HG02970 (cell line): Measurements from ENCODE around the gene ECEL1.

ENCODE experiments used
- ATAC-seq: cut with Tn5 transposase; IDR thresholded peaks from one replicate; pipeline ENCODE4 v1.9.1; 2021; ENCODE audit warnings: mild to moderate bottlenecking, moderate library complexity, moderate number of reproducible peaks; ENCODE audit not compliant: unreplicated experiment, low FRiP score

Gene ECEL1

DNA sequence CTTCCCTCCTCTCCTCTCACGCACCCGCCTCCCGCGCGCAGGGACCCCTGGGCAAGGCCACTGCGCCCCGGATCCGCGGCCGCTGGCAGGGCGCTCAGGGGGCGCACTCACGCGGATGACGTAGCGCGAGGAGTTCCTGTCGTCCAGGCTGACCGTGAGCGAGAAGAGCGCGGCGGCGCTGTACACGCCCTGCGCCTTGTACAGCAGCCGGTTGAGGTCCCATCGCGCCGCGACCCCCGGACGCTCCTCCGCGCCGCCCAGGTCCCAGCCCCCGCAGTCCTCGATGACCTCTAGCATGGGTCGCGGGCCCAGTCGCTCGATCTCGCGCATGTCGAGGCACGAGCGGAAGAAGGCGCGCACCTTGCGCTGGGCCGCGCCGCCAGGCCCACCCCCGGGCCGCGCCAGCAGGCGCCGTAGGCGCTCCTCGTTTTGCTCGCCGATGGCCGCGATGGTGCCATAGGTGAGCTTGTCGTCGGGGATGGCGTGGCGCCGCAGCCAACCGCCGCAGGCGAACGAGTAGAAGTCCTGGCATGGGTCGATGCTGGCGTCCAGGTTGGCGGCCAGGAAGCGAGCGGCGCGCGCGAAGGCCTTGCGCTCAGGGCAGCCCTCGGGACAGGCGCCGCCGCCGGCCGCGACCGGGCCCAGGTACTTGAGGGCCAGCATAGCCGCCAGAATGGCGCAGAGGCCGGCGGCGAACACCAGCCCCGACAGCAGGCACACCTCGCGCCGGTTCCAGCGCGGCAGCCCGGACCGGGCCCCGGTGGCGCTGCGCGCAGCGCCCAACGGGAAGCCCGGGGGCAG lies 1.7 kb downstream of the ECEL1 start:
- ATAC-seq = no peak

DNA sequence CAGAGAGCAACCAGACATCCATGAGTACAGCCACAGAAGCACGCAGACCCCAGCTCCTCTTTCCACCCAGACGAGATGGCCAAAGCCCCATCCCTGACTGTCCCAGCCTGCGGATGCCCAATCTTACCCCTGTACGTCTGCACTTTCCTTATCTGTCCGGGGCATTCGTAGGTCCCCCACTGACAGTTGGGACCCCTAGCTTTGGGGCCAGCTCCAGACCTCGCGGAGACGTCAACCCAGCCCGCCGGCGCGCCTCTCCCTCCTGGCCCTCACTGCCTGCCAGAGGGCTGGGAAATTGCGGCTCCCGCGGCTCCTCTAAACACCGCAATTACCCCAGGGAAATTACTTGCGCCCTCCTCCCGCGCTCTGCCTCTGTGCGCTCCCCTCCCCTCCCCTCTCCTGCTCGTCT lies 2.3 kb downstream of the ECEL1 start:
- ATAC-seq = no peak

DNA sequence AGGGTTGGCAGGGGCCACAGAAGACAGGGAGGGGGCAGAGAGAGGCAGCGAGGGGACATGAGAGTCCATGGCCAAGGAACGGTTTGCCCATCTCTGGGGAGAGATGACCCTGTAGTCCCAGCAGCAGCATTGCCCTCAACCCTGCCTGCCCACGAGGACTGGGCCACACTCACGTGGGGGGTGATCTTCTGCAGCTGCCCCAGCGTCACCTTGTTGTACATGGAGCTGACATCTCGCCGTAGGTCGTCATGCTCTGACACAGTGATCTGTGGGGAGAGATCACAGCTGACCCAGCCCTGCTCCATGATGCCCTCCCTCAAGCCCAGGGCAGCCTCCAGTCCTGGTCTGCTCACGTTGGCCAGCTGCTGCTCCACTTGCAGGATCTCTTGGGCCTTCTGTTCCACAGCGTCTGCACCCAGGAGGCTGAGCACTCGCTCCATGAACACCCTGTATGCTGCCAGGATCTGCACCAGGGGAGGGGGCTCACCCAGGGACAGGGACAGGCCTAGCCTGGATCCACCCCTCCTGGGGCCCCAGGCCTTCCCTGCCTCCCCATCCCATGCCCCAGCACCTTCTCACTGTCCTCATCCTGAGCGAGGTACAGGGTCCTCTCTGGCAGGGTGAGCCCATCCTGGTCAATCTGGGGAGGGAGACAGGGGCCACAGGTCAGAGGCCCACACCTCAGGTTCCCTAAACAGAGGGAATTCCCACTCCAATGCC lies 2.8 kb downstream of the ECEL1 start:
- no peak for ATAC-seq

- ATAC-seq = no peak
Observed at GRCh38 chr2:232483923-232484627, 3.6 kb downstream of the ECEL1 start.

DNA sequence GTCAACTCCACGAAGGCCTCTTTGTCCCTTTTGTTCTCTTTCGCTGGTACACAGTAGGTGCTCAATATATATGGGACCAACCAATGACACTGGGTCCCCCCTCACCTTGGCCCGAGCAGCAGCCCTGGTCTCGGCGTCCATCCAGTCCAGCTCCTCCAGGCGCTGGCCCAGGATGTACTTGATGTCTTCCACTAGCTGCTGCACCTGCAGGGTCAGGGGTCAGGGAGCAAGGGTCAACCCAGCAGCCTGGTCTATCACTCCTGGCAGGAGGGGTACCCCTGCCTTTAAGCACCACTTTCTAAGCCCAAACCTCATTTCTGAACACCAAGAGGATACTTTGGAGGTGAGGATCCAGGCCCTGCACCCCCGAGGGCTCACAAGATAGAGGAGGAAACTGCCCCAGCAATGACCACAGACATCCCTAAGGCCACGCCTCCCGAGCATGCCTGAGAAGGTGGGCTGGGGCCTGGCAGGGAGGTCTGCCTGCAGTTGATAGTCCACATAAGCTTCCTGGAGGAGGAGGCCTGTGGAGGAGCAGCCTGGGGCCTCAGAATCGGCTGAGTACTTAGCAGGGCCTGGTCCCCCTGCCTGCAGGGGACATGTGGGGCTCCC lies 4.2 kb downstream of the ECEL1 start:
- ATAC-seq = no peak

DNA sequence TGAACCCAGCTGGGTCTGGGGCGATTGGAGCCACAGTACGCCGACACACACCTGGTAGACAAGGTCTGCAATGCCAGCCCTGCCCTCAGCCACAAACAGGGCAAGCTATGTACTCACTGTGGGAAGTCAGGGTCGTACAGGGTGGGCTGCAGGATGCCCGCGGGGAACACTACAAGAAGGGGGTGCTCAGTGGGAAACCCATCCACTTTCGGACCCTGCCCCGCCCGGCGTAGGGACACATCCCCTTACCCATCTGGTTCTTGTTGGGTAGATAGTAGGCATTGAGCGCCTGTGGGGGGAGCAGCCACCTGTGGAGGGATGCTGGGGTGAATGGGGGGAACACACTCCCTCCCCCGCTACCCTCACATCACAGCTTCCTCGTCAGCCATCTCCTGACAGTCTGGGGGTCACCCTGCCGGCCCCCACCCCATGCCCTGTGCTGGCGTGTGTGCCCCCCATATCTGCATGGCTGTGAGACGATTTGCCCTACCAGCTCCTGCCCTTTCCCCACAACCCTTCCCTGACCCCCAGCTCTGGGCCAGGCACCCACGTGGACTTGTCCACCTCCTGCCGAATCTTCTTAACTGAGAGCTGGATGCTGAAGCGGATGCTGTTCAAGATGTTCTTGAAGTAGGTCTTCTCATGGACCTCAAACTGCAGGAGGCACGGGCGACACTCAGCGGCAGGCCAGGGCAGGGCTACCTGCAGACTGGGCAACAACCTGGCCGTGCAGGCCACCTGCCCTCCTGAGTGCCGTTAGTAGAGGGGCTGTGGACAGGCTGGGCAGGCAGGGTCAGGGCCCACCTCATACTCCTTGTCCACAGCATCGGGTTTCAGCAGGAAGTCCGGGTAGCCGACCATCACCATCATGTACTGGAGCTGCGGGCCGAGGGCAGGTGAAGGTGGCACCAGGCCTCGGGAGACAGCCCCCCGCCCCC lies 5.1 kb downstream of the ECEL1 start:
- ATAC-seq = no peak

DNA sequence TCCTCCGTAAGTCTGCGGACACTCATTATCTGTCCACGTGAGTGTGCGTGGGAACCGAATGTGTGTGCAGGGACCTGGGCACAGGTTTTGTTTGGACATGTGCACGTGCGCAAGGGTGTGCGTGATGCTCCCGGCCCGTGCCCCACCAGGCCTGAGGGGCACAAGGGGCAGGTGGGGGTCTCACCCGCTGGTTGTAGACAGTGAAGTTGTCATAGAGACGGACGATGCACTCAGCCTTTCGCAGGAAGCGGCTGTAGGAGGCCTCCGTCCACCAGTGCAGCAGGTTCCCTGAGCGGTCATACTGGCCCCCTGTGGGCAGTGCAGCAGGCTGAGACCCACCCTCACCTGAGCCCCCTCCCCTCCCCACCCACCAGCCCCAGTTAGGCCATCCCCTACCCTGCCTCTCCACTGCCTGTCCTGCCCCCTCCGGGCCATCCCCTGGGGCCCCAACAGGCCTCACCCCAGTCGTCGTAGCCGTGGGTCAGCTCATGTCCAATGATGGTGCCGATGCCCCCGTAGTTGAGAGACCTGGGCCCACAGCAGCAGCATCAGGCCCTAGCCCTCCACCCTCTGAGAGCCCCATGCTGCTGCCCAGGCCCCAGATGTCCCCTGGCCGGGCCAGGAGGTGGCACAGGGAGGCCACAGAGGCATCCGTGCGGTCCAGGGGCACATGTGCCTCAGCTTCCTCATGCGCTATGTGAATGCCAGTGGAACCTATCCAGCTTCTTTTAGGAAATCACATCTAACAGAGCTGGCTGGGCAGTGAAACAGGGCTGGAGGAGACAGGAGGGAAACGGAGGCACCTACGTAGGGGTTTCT lies 6.1 kb downstream of the ECEL1 start:
- no peak for ATAC-seq

GRCh38 chr2:232480201-232481190 lies 7.1 kb downstream of the ECEL1 start:
- no peak for ATAC-seq

GRCh38 chr2:232479341-232480200 lies 8.1 kb downstream of the ECEL1 start:
- ATAC-seq = no peak

DNA sequence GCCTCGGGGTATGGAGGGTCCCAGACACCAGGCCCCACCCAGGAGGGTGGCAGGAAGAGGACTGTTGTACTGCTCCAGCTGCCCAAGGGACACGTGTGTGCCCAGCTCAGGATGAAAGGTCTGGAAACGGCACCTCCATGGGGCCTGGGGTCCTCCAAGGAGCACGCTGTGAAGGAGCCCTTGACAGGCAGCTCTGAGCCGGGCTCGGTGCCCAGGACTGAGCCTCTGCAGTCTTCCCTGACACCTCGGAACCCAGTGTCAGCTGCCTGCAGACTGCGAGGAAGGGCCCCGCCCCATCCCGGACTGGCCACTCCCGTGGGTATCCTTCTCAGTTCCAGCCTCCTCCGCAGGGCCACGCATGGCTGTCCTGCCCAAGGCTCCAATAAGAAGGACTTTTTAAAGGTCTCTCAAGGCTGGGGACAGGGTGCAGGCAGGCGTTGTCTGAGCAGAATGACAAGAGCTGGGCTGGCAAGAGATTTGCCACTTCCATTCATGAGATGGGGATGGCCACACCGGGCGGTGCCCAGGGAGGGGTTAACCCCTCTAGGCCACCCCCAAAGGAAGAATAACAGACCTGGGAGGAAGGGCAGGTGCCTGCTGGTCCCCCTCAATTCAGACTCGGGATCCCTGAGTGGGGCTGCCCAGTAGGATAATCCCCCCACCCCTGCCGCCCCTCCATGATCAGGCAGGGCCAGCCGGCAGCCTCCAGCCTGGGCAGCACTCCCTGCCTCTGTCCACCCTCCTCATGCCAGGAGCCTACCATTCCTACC lies 8.9 kb downstream of the ECEL1 start:
- no peak for ATAC-seq

- no peak for ATAC-seq
Observed at GRCh38 chr2:232477751-232478510, 9.7 kb downstream of the ECEL1 start.

DNA sequence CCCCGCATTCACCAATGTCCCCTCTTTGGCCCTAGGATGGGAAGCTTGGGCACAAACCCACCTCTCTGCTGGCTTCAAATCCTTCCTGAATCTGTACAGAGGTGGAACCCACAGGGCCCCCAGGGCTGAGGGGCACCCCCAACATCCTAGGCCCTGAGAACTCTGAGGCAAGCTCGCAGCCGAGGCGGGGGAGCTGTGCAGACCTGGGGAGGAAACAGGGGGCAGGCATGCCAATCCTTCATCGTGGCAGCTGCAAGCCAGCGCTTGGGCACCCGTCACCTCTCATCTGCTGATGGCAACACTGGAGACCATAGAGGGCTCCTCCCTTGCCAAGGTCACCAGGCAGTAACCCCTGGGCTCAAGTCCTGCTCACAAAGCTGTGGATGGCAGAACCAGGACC lies 10.8 kb downstream of the ECEL1 start:
- ATAC-seq = no peak

GRCh38 chr2:232476045-232476444 lies 11.6 kb downstream of the ECEL1 start:
- no peak for ATAC-seq

GRCh38 chr2:232473467-232473890 lies 14.2 kb downstream of the ECEL1 start:
- ATAC-seq = no peak

- no peak for ATAC-seq
Observed at GRCh38 chr2:232466221-232466620, 21.4 kb downstream of the ECEL1 start.
